DOHH2 (cell line): Measurements from ENCODE around the gene REC8.

Source experiments
- H3F3A ChIP-seq: fragments of 200-600 bp; sonication (generic), shearing (Covaris generic); 2 replicates; pipeline ENCODE4 v1.6.0; 2016; ENCODE audit warnings: antibody characterized with exemption, mild to moderate bottlenecking; ENCODE audit not compliant: control insufficient read depth, insufficient read depth
- H3K27ac ChIP-seq: fragments of 200-600 bp; sonication (generic); 2 replicates; pipeline ENCODE4 v1.5.1; 2014; ENCODE audit warnings: low read depth, mild to moderate bottlenecking, low read length, moderate library complexity
- H3K27me3 ChIP-seq: fragments of 200-600 bp; sonication (generic); 2 replicates; pipeline ENCODE4 v1.6.1; 2014; ENCODE audit warnings: mild to moderate bottlenecking, low read length, mixed read lengths; ENCODE audit not compliant: control insufficient read depth
- H3K36me3 ChIP-seq: fragments of 200-600 bp; sonication (generic); 2 replicates; pipeline ENCODE4 v1.6.1; 2014; ENCODE audit warnings: mild to moderate bottlenecking, low read length, moderate library complexity, mixed read lengths; ENCODE audit not compliant: control insufficient read depth
- H3K4me1 ChIP-seq: fragments of 200-600 bp; sonication (generic); 2 replicates; pipeline ENCODE4 v1.6.1; 2014; ENCODE audit warnings: mild to moderate bottlenecking, low read length, mixed read lengths; ENCODE audit not compliant: control insufficient read depth
- H3K4me2 ChIP-seq: fragments of 200-600 bp; sonication (generic); 2 replicates; pipeline ENCODE4 v1.6.0; 2014; ENCODE audit warnings: mild to moderate bottlenecking, low read length, moderate library complexity
- H3K4me3 ChIP-seq: fragments of 200-600 bp; sonication (generic); 2 replicates; pipeline ENCODE4 v1.5.1; 2014; ENCODE audit warnings: mild to moderate bottlenecking, low read length, mixed read lengths
- H3K79me2 ChIP-seq: fragments of 200-600 bp; sonication (generic); 2 replicates; pipeline ENCODE4 v1.6.1; 2014; ENCODE audit warnings: mild to moderate bottlenecking, low read length, mixed read lengths; ENCODE audit not compliant: control insufficient read depth
- H3K9me2 ChIP-seq: fragments of 200-600 bp; sonication (generic); replicated peaks from 2 replicates; pipeline ENCODE4 v1.6.1; 2014; ENCODE audit warnings: mild to moderate bottlenecking, low read length, mixed read lengths; ENCODE audit not compliant: control insufficient read depth
- H3K9me3 ChIP-seq: fragments of 200-600 bp; sonication (generic); 2 replicates; pipeline ENCODE4 v1.6.1; 2014; ENCODE audit warnings: antibody characterized with exemption, low read length, mixed read lengths; ENCODE audit not compliant: control insufficient read depth, insufficient read depth
- H4K20me1 ChIP-seq: fragments of 200-600 bp; sonication (generic); 2 replicates; pipeline ENCODE4 v1.6.0; 2014; ENCODE audit warnings: low read depth, mild to moderate bottlenecking, antibody characterized with exemption, low read length, moderate library complexity; ENCODE audit not compliant: control insufficient read depth, insufficient read depth
- CTCF ChIP-seq: fragments of 200-600 bp; sonication (generic); IDR thresholded peaks from one replicate; pipeline ENCODE4 v1.5.1; 2014; ENCODE audit warnings: antibody characterized with exemption, mild to moderate bottlenecking, low read depth, low read length; ENCODE audit not compliant: poor library complexity, severe bottlenecking
- EZH2phosphoT487 ChIP-seq: fragments of 200-600 bp; sonication (generic); IDR thresholded peaks from 2 replicates; pipeline ENCODE4 v1.6.1; 2017; ENCODE audit warnings: borderline replicate concordance, mild to moderate bottlenecking, antibody characterized with exemption, low read length, moderate library complexity, mixed read lengths

Gene REC8

GRCh38 chr14:24179961-24180796 is 8.3 kb downstream of the REC8 start:
- Histone ChIP-seq H3K4me2 (no peak overlapping the region), H3F3A (peaks cover 3% of the 10 kb centered on the region; the same call in 1 of the 2 replicates), H3K27ac (no peak overlapping the region), H3K36me3 (peaks cover 71% of the 10 kb centered on the region), H3K27me3 (no peaks in the 10 kb centered on the region), H3K9me3 (no peaks in the 10 kb centered on the region), H3K4me1 (no peaks in the 10 kb centered on the region), H4K20me1 (no peaks in the 10 kb centered on the region), H3K9me2 (no peaks in the 10 kb centered on the region), H3K4me3 (no peak overlapping the region), H3K79me2 (no peaks in the 10 kb centered on the region)
- TF ChIP-seq CTCF = no peak
- TF ChIP-seq EZH2phosphoT487 = no peak

- H3K79me2 ChIP-seq = peaks cover 1% of the 10 kb centered on the region
- no peaks in the 10 kb centered on the region for H3K9me2 ChIP-seq
- no peaks in the 10 kb centered on the region for H3K27me3 ChIP-seq
- H3K4me3 ChIP-seq = no peak overlapping the region
- no peaks in the 10 kb centered on the region for H3K9me3 ChIP-seq
- H3K4me2 ChIP-seq = no peak overlapping the region
- no peak overlapping the region for H3K27ac ChIP-seq
- no peaks in the 10 kb centered on the region for H4K20me1 ChIP-seq
- TF ChIP-seq CTCF (no peak), EZH2phosphoT487 (no peak)
- H3K36me3 ChIP-seq = peaks cover 85% of the 10 kb centered on the region
- peaks cover 3% of the 10 kb centered on the region; the same call in 1 of the 2 replicates for H3F3A ChIP-seq
- H3K4me1 ChIP-seq = no peaks in the 10 kb centered on the region
These were observed 9.6 kb downstream of the REC8 start for GRCh38 chr14:24181371-24182077.

DNA sequence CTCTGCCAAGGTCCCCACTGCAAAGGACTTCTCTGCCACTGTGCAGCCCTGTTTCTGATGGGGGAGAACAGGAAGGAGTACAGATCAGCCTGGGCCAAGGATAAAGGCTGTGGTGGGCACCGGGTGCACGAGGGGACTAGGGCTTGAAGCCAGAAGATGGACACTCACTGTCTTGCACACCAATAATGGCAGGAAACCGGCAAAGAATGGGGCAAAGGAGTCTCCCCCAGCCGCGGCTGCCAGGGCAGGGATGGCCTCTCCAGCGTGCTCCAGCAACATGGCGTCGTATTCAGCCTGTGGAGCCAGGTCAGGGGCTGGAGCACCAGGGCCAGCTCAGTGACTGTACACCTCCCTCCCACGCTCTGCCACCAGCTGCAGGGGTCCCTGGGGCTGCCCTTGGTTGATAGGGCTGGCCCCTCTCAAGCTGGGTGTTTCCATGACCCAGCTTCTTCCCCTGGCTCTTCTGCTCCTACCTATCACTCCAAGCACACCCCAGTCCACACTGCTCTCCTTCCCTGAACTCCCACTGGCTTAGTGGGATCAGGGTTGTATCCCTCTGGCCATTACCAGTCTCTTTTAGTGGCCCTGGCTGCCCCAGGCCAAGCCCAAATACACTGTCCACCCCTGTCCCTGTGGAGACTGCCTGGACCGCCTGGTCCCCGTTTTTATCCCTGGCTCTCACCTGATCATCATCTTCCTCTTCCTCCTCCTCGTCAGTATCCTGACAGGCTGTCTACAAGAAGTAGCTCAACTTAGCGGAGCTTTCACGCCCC is 10.4 kb downstream of the REC8 start:
- Histone ChIP-seq H3K9me2 (no peaks in the 10 kb centered on the region), H3F3A (peaks cover 3% of the 10 kb centered on the region; the same call in 1 of the 2 replicates), H3K4me1 (peaks cover 5% of the 10 kb centered on the region), H3K27ac (no peak overlapping the region), H3K4me3 (no peak overlapping the region), H3K27me3 (no peaks in the 10 kb centered on the region), H3K9me3 (no peaks in the 10 kb centered on the region), H3K4me2 (no peak overlapping the region), H3K36me3 (peaks cover 93% of the 10 kb centered on the region), H3K79me2 (peaks cover 9% of the 10 kb centered on the region), H4K20me1 (no peaks in the 10 kb centered on the region)
- no peak for TF ChIP-seq CTCF
- TF ChIP-seq EZH2phosphoT487 = no peak
